ENCODE measurements around the gene FKBP2. TPM values are rescaled to one million over a fixed set of nuclear protein-coding genes. Genes with fewer than 3 reads are reported as not detected.

FKBP2 gene
- total RNA-seq, 1 donor from 2014 or later, result 41.5 TPM

GRCh38 chr11:64204464-64204989 is 36.4 kb upstream of the FKBP2 start:
- no peak overlapping the region for H3K27ac ChIP-seq (ENCODE audit: low read depth, low read length)
- peaks cover 24% of the 10 kb centered on the region for H3K4me1 Mint-ChIP-seq (ENCODE audit: low read depth, unreplicated experiment)
- H3K9me3 Mint-ChIP-seq (ENCODE audit: unreplicated experiment), result no peaks in the 10 kb centered on the region
- H3K9ac ChIP-seq (ENCODE audit: low read length), result no peak overlapping the region
- H4K20me1 ChIP-seq (ENCODE audit: insufficient read depth, low read length), result peaks cover 42% of the 10 kb centered on the region
- H3K4me3 ChIP-seq (ENCODE audit: insufficient read depth, low read depth, low read length), result no peak overlapping the region
- peaks cover 23% of the 10 kb centered on the region for H3K36me3 Mint-ChIP-seq (ENCODE audit: low read depth, unreplicated experiment)
- TF ChIP-seq EZH2 (IDR thresholded peaks at IDR 0.05; ENCODE audit: insufficient read depth, low read length), result no peak
- peak; percentile 84 for TF ChIP-seq CTCF (IDR thresholded peaks at IDR 0.05; ENCODE audit: insufficient read depth, low read depth, low read length)
- no peak overlapping the region for H3K4me3 Mint-ChIP-seq (ENCODE audit: unreplicated experiment)
- no peak overlapping the region for H2AFZ ChIP-seq (ENCODE audit: low read depth, low read length)
- no peaks in the 10 kb centered on the region for H3K27me3 ChIP-seq (ENCODE audit: insufficient read depth, low read length)
- no peaks in the 10 kb centered on the region for H3K9me3 ChIP-seq (ENCODE audit: insufficient read depth, low read depth, low read length)
- H3K27ac Mint-ChIP-seq (ENCODE audit: unreplicated experiment), result peak overlapping the region; percentile 23
- FAIRE-seq (peak; percentile 55), DNase-seq (ENCODE audit: low read depth) (peak; percentile 88)
- peaks cover 42% of the 10 kb centered on the region for H3K36me3 ChIP-seq (ENCODE audit: insufficient read depth, low read length)
- H3K4me2 ChIP-seq (ENCODE audit: low read length), result peak overlapping the region; percentile 20
- no peaks in the 10 kb centered on the region for H3K27me3 Mint-ChIP-seq (ENCODE audit: low read depth, unreplicated experiment)
- peaks cover 25% of the 10 kb centered on the region for H3K4me1 ChIP-seq (ENCODE audit: insufficient read depth, low read length)
- no peaks in the 10 kb centered on the region for H3K79me2 ChIP-seq (ENCODE audit: insufficient read depth, low read length)

GRCh38 chr11:64206457-64207255 is 34.2 kb upstream of the FKBP2 start, which contains the start of gene FERMT3:
Gene FERMT3 (plus strand): TSS chr11:64206721. CDS start chr11:64207365, 644 bp downstream.
- Mint-ChIP-seq H3K36me3 (ENCODE audit: low read depth, unreplicated experiment) (peaks cover 22% of the 10 kb centered on the region), H3K4me3 (ENCODE audit: unreplicated experiment) (no peak within 1 kb of the TSS), H3K27ac (ENCODE audit: unreplicated experiment) (peak within 1 kb of the TSS; percentile 78), H3K9me3 (ENCODE audit: unreplicated experiment) (no peaks in the 10 kb centered on the region), H3K4me1 (ENCODE audit: low read depth, unreplicated experiment) (peaks cover 21% of the 10 kb centered on the region), H3K27me3 (ENCODE audit: low read depth, unreplicated experiment) (no peaks in the 10 kb centered on the region)
- H3K4me3 ChIP-seq (ENCODE audit: insufficient read depth, low read depth, low read length), result no peak within 1 kb of the TSS
- FAIRE-seq, result no peak
- H3K27ac ChIP-seq (ENCODE audit: low read depth, low read length), result peak within 1 kb of the TSS; percentile 65
- H3K79me2 ChIP-seq (ENCODE audit: insufficient read depth, low read length), result no peaks in the 10 kb centered on the region
- H3K4me2 ChIP-seq (ENCODE audit: low read length), result peak within 1 kb of the TSS; percentile 75
- H2AFZ ChIP-seq (ENCODE audit: low read depth, low read length), result no peak within 1 kb of the TSS
- peaks cover 25% of the 10 kb centered on the region for H4K20me1 ChIP-seq (ENCODE audit: insufficient read depth, low read length)
- H3K36me3 ChIP-seq (ENCODE audit: insufficient read depth, low read length), result peaks cover 27% of the 10 kb centered on the region
- H3K9ac ChIP-seq (ENCODE audit: low read length), result peak within 1 kb of the TSS; percentile 38
- no peak for TF ChIP-seq CTCF (IDR thresholded peaks at IDR 0.05; ENCODE audit: insufficient read depth, low read depth, low read length)
- no peak for TF ChIP-seq EZH2 (IDR thresholded peaks at IDR 0.05; ENCODE audit: insufficient read depth, low read length)
- H3K4me1 ChIP-seq (ENCODE audit: insufficient read depth, low read length), result peaks cover 25% of the 10 kb centered on the region
- no peak for DNase-seq (ENCODE audit: low read depth)
- no peaks in the 10 kb centered on the region for H3K27me3 ChIP-seq (ENCODE audit: insufficient read depth, low read length)
- H3K9me3 ChIP-seq (ENCODE audit: insufficient read depth, low read depth, low read length), result no peaks in the 10 kb centered on the region
